Measurements from ENCODE around the gene MRGPRD.

DNA sequence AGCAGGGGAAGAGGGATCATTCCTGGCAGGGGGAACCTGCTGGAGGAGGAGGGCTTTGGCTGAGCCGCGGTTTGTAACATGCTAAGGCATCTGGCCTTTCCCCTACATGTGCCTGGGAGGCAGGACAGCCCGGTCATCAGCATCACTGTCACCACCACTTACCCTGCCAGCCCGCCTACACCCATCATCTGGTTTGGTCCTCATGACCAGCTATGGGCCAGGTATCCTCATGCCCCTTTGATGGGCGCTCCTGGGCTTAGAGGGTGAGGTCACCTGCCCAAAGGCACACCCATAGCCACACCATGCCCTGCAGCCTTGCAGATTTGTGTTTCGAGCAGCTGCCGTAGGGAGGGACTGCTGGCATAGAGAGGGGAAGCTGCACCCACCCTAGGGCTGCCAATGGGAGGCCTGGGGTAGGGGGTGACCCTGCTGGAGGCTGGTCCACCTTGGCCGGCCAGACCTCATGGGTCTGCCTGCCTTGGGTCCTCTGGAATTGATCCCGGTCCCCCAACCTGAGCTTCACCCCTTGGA is 29.6 kb upstream of the MRGPRD start:
- TF ChIP-seq, protein P1, sequence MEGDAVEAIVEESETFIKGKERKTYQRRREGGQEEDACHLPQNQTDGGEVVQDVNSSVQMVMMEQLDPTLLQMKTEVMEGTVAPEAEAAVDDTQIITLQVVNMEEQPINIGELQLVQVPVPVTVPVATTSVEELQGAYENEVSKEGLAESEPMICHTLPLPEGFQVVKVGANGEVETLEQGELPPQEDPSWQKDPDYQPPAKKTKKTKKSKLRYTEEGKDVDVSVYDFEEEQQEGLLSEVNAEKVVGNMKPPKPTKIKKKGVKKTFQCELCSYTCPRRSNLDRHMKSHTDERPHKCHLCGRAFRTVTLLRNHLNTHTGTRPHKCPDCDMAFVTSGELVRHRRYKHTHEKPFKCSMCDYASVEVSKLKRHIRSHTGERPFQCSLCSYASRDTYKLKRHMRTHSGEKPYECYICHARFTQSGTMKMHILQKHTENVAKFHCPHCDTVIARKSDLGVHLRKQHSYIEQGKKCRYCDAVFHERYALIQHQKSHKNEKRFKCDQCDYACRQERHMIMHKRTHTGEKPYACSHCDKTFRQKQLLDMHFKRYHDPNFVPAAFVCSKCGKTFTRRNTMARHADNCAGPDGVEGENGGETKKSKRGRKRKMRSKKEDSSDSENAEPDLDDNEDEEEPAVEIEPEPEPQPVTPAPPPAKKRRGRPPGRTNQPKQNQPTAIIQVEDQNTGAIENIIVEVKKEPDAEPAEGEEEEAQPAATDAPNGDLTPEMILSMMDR (conservative IDR thresholded peaks at IDR 0.05; ENCODE audit: low read length): no peak
- no peak for TF ChIP-seq EZH2phosphoT487 (IDR thresholded peaks at IDR 0.05; ENCODE audit: borderline replicate concordance)

All from Loucy (cell line).